BE2C (cell line): ENCODE data around the gene NFKBIA.
A peak's percentile ranks its signal among the peaks of the same experiment; 100 is the strongest.

Experiments
- DNase-seq: peaks from one replicate; pipeline ENCODE4 v3.0.0-alpha.2; 2020
- H3K27me3 ChIP-seq: fragments of 250-450 bp; sonication (Bioruptor Pico); 2 replicates; pipeline ENCODE4 v1.5.1; 2020; ENCODE audit warnings: mild to moderate bottlenecking
- H3K36me3 ChIP-seq: fragments of 250-450 bp; sonication (Bioruptor Pico); 2 replicates; pipeline ENCODE4 v1.5.1; 2020; ENCODE audit warnings: mild to moderate bottlenecking
- H3K4me1 ChIP-seq: fragments of 250-450 bp; sonication (Bioruptor Pico); 2 replicates; pipeline ENCODE4 v1.5.1; 2020
- H3K4me3 ChIP-seq: 2 replicates; pipeline ENCODE4 v1.5.1; 2011; ENCODE audit warnings: low read depth, low read length
- H3K9me3 ChIP-seq: fragments of 250-450 bp; sonication (Bioruptor Pico); 2 replicates; pipeline ENCODE4 v1.5.1; 2020
- CTCF ChIP-seq: IDR thresholded peaks from 2 replicates; pipeline ENCODE4 v1.5.1; 2012; ENCODE audit warnings: mild to moderate bottlenecking, low read depth, low read length

NFKBIA gene

GRCh38 chr14:35388656-35389314, 15.8 kb downstream of the NFKBIA start:
- DNase-seq, result no peak
- no peaks in the 10 kb centered on the region for H3K9me3 ChIP-seq
- H3K36me3 ChIP-seq, result no peaks in the 10 kb centered on the region
- H3K4me1 ChIP-seq, result peaks cover 36% of the 10 kb centered on the region
- no peaks in the 10 kb centered on the region for H3K27me3 ChIP-seq
- no peak overlapping the region for H3K4me3 ChIP-seq
- TF ChIP-seq CTCF, result no peak

GRCh38 chr14:35387713-35388579, 16.6 kb downstream of the NFKBIA start:
- DNase-seq, result no peak
- Histone ChIP-seq H3K4me3 (no peak overlapping the region), H3K27me3 (no peaks in the 10 kb centered on the region), H3K9me3 (no peaks in the 10 kb centered on the region), H3K36me3 (no peaks in the 10 kb centered on the region), H3K4me1 (peaks cover 36% of the 10 kb centered on the region)
- no peak for TF ChIP-seq CTCF

- Histone ChIP-seq H3K36me3 (no peaks in the 10 kb centered on the region), H3K9me3 (no peaks in the 10 kb centered on the region), H3K27me3 (no peaks in the 10 kb centered on the region), H3K4me1 (peaks cover 36% of the 10 kb centered on the region), H3K4me3 (0 out of 2 replicates have a peak overlapping the region, but pooled peaks have one; percentile 1)
- peak; percentile 44 for DNase-seq
- TF ChIP-seq CTCF, result no peak
Observed at GRCh38 chr14:35387219-35387618, 17.3 kb downstream of the NFKBIA start.

GRCh38 chr14:35386673-35387125, 17.9 kb downstream of the NFKBIA start:
- Histone ChIP-seq H3K4me1 (peaks cover 36% of the 10 kb centered on the region), H3K4me3 (peak overlapping the region; percentile 33; the same call in 1 of the 2 replicates), H3K9me3 (no peaks in the 10 kb centered on the region), H3K27me3 (no peaks in the 10 kb centered on the region), H3K36me3 (no peaks in the 10 kb centered on the region)
- DNase-seq, result peak; percentile 90
- no peak for TF ChIP-seq CTCF

- no peaks in the 10 kb centered on the region for H3K27me3 ChIP-seq
- no peak overlapping the region for H3K4me3 ChIP-seq
- H3K4me1 ChIP-seq, result peaks cover 29% of the 10 kb centered on the region
- H3K9me3 ChIP-seq, result no peaks in the 10 kb centered on the region; the same call in 1 of the 2 replicates
- H3K36me3 ChIP-seq, result no peaks in the 10 kb centered on the region
- no peak for TF ChIP-seq CTCF
- DNase-seq, result peak; percentile 84
Observed at GRCh38 chr14:35385042-35385839, 19.3 kb downstream of the NFKBIA start.
